Caco-2 (cell line): Measurements from ENCODE around the gene LRIT1. TPM values are rescaled to one million over a fixed set of nuclear protein-coding genes. Genes with fewer than 3 reads are reported as not detected.

Experiments
- BruUV-seq: library from RNA; stranded (reverse); fragments of 400-500 nt; replicated peaks from 2 replicates; lab custom pipeline; 2021; lab: Mats Ljungman, UMichigan
- CTCF ChIA-PET: fragments of 300-600 bp; sonication (Branson Sonifier 250); formaldehyde crosslinking; loops from one replicate; lab custom pipeline; 2022; ENCODE audit warnings: antibody characterized with exemption; lab: Charles Lee
- POLR2A ChIA-PET: fragments of 300-600 bp; sonication (Branson Sonifier 250); formaldehyde crosslinking; loops from one replicate; lab custom pipeline; 2022; ENCODE audit warnings: antibody characterized with exemption; lab: Charles Lee
- DNase-seq, 2 experiments: peaks; one replicate each; pipeline versions ENCODE4 v3.0.0 to v3.0.0-alpha.2; 2020 to 2022
- H3K27me3 ChIP-seq: replicated peaks from 2 replicates; pipeline ENCODE4 v1.6.0; 2011; ENCODE audit warnings: low read length; ENCODE audit not compliant: control insufficient read depth, insufficient read depth
- H3K36me3 ChIP-seq: 2 replicates; pipeline ENCODE4 v1.5.1; 2011; ENCODE audit warnings: low read length; ENCODE audit not compliant: control insufficient read depth, insufficient read depth
- H3K4me1 ChIP-seq: fragments of 250-450 bp; sonication (Bioruptor Pico); 2 replicates; pipeline ENCODE4 v1.5.1; 2020; ENCODE audit warnings: mild to moderate bottlenecking
- H3K4me3 ChIP-seq: 2 replicates; pipeline ENCODE4 v1.5.1; 2011; ENCODE audit warnings: low read depth, mild to moderate bottlenecking, control low read depth, low read length
- H3K9me3 ChIP-seq: fragments of 250-450 bp; sonication (Bioruptor Pico); 2 replicates; pipeline ENCODE4 v1.5.1; 2020; ENCODE audit warnings: mild to moderate bottlenecking, moderate library complexity
- H3K27ac Mint-ChIP-seq: one replicate; pipeline ENCODE4 v1.8.0; 2022; ENCODE audit warnings: mixed read lengths; ENCODE audit not compliant: unreplicated experiment
- H3K27me3 Mint-ChIP-seq: one replicate; pipeline ENCODE4 v1.8.0; 2022; ENCODE audit warnings: mixed read lengths; ENCODE audit not compliant: insufficient read depth, unreplicated experiment
- H3K36me3 Mint-ChIP-seq: one replicate; pipeline ENCODE4 v1.8.0; 2022; ENCODE audit warnings: mild to moderate bottlenecking, mixed read lengths; ENCODE audit not compliant: insufficient read depth, unreplicated experiment
- H3K4me1 Mint-ChIP-seq: one replicate; pipeline ENCODE4 v1.8.0; 2022; ENCODE audit warnings: low read depth, mixed read lengths; ENCODE audit not compliant: unreplicated experiment
- H3K4me3 Mint-ChIP-seq: one replicate; pipeline ENCODE4 v1.8.0; 2022; ENCODE audit warnings: mild to moderate bottlenecking, moderate library complexity, mixed read lengths; ENCODE audit not compliant: unreplicated experiment
- H3K9me3 Mint-ChIP-seq: one replicate; pipeline ENCODE4 v1.8.0; 2022; ENCODE audit warnings: mixed read lengths; ENCODE audit not compliant: unreplicated experiment
- intact Hi-C: fragments of 100-400 bp; cut with micrococcal nuclease; formaldehyde crosslinking; loops from one replicate; pipeline ENCODE4 v1.10.0; 2022; ENCODE audit not compliant: unreplicated experiment
- total RNA-seq: library from RNA; stranded (reverse); gene quantifications from 2 replicates; pipeline ENCODE4 v1.2.3, GENCODE V29; 2022
- TF ChIP-seq, protein P1 (sequence below), 2 experiments: fragments of 200-600 bp in 1 of 2; IDR thresholded peaks; 1 replicate in 1 of 2; 2 replicates in 1 of 2; pipeline versions ENCODE4 v1.5.1 to v1.8.0; 2011 to 2022; ENCODE audit warnings: antibody characterized with exemption in 1 of 2, control low read depth in 1 of 2, inconsistent platforms in 1 of 2, low read depth in 1 of 2, low read length in 1 of 2, mild to moderate bottlenecking in 1 of 2, moderate library complexity in 1 of 2; ENCODE audit not compliant: insufficient read depth in 1 of 2, severe bottlenecking in 1 of 2, unreplicated experiment in 1 of 2

The LRIT1 gene
- total RNA-seq, 1 experiment from 2014 or later: not detected

DNA sequence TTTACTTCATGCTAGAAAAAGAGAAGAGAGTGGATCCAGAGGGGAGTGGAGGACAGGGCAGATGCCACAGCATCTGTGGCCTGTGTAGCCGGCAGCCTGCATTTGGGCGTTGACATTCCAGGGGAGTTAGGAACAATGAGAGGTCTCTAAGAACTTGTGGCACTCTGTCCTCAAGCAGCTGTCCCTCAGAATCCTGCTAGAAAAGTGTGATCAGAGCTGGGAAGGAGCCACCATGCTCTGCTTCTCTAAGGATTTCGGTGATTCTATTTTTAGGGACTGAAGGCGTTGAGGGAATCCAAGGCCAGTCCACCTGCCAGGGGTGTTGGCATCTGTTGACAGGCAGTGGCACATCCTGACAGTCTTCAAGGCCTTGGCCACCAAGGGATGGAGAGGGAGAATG lies 23.6 kb downstream of the LRIT1 start:
- Mint-ChIP-seq H3K9me3 (peaks cover 10% of the 10 kb centered on the region), H3K36me3 (no peaks in the 10 kb centered on the region), H3K27me3 (peaks cover 5% of the 10 kb centered on the region), H3K4me3 (no peak overlapping the region), H3K27ac (no peak overlapping the region), H3K4me1 (no peaks in the 10 kb centered on the region)
- ChIA-PET POLR2A (no interaction called here), CTCF (interaction anchor here (1.1 kb wide), 1 partner anchor 10 kb away, joined by 3 read pairs; no protein-coding TSS in a partner anchor)
- Histone ChIP-seq H3K9me3 (no peaks in the 10 kb centered on the region; the same call in 1 of the 2 replicates), H3K4me1 (no peaks in the 10 kb centered on the region), H3K36me3 (no peaks in the 10 kb centered on the region), H3K27me3 (peaks cover 1% of the 10 kb centered on the region; the same call in 1 of the 2 replicates), H3K4me3 (no peak overlapping the region)
- intact Hi-C loops: no loop called here
- no peak for DNase-seq
- no TSS peak for BruUV-seq
- TF ChIP-seq, protein P1, sequence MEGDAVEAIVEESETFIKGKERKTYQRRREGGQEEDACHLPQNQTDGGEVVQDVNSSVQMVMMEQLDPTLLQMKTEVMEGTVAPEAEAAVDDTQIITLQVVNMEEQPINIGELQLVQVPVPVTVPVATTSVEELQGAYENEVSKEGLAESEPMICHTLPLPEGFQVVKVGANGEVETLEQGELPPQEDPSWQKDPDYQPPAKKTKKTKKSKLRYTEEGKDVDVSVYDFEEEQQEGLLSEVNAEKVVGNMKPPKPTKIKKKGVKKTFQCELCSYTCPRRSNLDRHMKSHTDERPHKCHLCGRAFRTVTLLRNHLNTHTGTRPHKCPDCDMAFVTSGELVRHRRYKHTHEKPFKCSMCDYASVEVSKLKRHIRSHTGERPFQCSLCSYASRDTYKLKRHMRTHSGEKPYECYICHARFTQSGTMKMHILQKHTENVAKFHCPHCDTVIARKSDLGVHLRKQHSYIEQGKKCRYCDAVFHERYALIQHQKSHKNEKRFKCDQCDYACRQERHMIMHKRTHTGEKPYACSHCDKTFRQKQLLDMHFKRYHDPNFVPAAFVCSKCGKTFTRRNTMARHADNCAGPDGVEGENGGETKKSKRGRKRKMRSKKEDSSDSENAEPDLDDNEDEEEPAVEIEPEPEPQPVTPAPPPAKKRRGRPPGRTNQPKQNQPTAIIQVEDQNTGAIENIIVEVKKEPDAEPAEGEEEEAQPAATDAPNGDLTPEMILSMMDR (IDR thresholded peaks at IDR 0.05; ENCODE audit: insufficient read depth in 1 of 2, low read depth in 1 of 2, low read length in 1 of 2, severe bottlenecking in 1 of 2, unreplicated experiment in 1 of 2): no peak

DNA sequence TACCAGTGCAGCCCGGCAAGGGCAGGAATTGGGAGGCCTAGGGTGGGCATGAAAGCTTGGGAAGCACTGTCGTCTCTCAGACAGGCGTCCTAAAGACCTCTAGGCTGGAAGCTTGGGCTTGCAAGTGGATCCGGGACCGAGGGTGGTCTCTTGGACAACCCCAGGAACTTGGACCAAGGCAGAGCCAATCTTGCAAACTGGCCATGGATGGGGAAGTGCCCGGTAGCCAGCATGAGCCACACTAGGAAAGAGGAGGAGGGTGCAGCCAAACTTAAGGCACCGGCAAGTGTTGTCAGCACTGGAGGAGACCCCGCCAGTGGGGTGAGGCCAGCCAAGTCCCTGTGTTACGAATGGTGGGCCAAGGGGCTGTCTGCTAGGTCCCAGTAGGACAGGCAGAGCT lies 24.5 kb downstream of the LRIT1 start:
- TF ChIP-seq, protein P1 (IDR thresholded peaks at IDR 0.05; ENCODE audit: insufficient read depth in 1 of 2, low read depth in 1 of 2, low read length in 1 of 2, severe bottlenecking in 1 of 2, unreplicated experiment in 1 of 2): no peak
- Mint-ChIP-seq H3K9me3 (peaks cover 10% of the 10 kb centered on the region), H3K27ac (no peak overlapping the region), H3K4me3 (no peak overlapping the region), H3K27me3 (peaks cover 7% of the 10 kb centered on the region), H3K36me3 (no peaks in the 10 kb centered on the region), H3K4me1 (no peaks in the 10 kb centered on the region)
- intact Hi-C loops: no loop called here
- DNase-seq: no peak
- POLR2A ChIA-PET: no interaction called here
- Histone ChIP-seq H3K9me3 (no peaks in the 10 kb centered on the region; the same call in 1 of the 2 replicates), H3K36me3 (no peaks in the 10 kb centered on the region), H3K4me3 (no peak overlapping the region), H3K27me3 (peaks cover 2% of the 10 kb centered on the region; the same call in 1 of the 2 replicates), H3K4me1 (no peaks in the 10 kb centered on the region)
- CTCF ChIA-PET: interaction anchor here (1.1 kb wide), 1 partner anchor 9 kb away, joined by 3 read pairs; no protein-coding TSS in a partner anchor
- BruUV-seq: no TSS peak

DNA sequence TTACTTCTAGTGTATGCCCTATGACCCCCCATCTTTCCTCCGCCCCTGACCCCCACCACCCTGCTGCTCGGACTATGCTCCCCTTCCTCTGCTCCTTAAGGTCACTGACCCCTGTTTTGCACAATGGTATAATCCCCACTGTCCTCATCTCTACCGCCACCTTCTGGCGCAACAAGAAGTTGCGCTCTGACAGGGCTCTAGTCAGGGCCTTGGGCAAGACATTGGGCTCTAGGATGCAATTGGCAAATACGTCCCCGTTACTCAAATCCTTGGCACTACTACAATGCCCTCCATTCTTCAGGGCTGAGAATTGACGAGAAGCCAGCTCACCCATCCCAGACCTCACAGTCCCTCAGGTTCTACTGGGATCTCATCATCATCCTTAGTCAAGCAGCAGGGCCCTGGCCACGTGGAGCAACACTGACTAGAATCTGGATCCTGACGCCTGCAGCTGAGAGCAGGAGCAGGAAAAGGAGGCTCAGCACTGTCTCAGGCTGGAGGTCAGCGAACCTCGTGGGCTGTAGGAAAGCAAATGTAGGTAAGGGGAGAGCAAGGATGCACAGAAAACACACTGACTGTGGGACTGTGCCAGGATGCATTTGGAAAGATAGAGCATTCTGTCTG lies 26.6 kb downstream of the LRIT1 start:
- H3K4me3 Mint-ChIP-seq: no peak overlapping the region
- TF ChIP-seq, protein P1 (IDR thresholded peaks at IDR 0.05; ENCODE audit: insufficient read depth in 1 of 2, low read depth in 1 of 2, low read length in 1 of 2, severe bottlenecking in 1 of 2, unreplicated experiment in 1 of 2): peak in 1 of 2 experiments; percentile 10
- peaks cover 2% of the 10 kb centered on the region; the same call in 1 of the 2 replicates for H3K27me3 ChIP-seq
- H3K27ac Mint-ChIP-seq: no peak overlapping the region
- no peaks in the 10 kb centered on the region; the same call in 1 of the 2 replicates for H3K9me3 ChIP-seq
- intact Hi-C loops: no loop called here
- no peaks in the 10 kb centered on the region for H3K36me3 Mint-ChIP-seq
- no peaks in the 10 kb centered on the region for H3K4me1 ChIP-seq
- DNase-seq: no peak
- POLR2A ChIA-PET: no interaction called here
- BruUV-seq: no TSS peak
- H3K27me3 Mint-ChIP-seq: peaks cover 11% of the 10 kb centered on the region
- H3K4me1 Mint-ChIP-seq: no peaks in the 10 kb centered on the region
- H3K4me3 ChIP-seq: no peak overlapping the region
- H3K36me3 ChIP-seq: no peaks in the 10 kb centered on the region
- CTCF ChIA-PET: interaction anchor here (0.7 kb wide), 2 partner anchors 67 to 277 kb away, joined by 3 to 6 read pairs; no protein-coding TSS in a partner anchor
- peaks cover 10% of the 10 kb centered on the region for H3K9me3 Mint-ChIP-seq
